Mammary epithelial cell (primary cell): Measurements from ENCODE around the gene MAGI1.

ENCODE experiments used
- EZH2 ChIP-seq: IDR thresholded peaks from 2 replicates; pipeline ENCODE4 v1.6.1; 2012; ENCODE audit warnings: low read length, inconsistent platforms, borderline replicate concordance
- TF ChIP-seq, protein P1 (sequence below), 2 donors: IDR thresholded peaks in 1 of 2; conservative IDR thresholded peaks in 1 of 2; 2 replicates each; pipeline ENCODE4 v1.5.1; 2011 to 2012; ENCODE audit warnings: inconsistent platforms in 2 of 2, low read length in 2 of 2, mild to moderate bottlenecking in 2 of 2, control low read depth in 1 of 2, low read depth in 1 of 2; ENCODE audit not compliant: insufficient read depth in 1 of 2; ENCODE audit errors: extremely low read depth in 1 of 2

DNA sequence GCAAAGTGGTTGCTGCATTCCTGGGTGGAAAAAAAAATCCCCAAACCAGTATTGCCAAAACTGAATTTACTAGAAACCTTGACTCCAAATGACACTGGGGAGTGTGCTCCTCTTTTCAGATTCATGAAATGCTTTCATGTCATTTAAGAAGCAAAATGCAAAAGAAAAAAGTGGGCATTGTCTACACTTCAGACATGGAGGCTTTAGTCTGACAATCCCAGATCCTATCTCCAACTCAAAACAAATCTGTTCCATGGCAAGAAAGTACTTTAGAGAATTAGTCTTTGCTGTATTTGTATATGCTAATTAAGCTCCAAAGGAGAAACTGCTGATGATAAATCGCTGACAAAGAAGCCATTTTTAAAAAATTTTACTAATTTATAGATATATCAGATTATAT lies 366.7 kb downstream of the MAGI1 start:
- TF ChIP-seq, protein P1, sequence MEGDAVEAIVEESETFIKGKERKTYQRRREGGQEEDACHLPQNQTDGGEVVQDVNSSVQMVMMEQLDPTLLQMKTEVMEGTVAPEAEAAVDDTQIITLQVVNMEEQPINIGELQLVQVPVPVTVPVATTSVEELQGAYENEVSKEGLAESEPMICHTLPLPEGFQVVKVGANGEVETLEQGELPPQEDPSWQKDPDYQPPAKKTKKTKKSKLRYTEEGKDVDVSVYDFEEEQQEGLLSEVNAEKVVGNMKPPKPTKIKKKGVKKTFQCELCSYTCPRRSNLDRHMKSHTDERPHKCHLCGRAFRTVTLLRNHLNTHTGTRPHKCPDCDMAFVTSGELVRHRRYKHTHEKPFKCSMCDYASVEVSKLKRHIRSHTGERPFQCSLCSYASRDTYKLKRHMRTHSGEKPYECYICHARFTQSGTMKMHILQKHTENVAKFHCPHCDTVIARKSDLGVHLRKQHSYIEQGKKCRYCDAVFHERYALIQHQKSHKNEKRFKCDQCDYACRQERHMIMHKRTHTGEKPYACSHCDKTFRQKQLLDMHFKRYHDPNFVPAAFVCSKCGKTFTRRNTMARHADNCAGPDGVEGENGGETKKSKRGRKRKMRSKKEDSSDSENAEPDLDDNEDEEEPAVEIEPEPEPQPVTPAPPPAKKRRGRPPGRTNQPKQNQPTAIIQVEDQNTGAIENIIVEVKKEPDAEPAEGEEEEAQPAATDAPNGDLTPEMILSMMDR (conservative IDR thresholded peaks at IDR 0.05 in 1 of 2, IDR thresholded peaks at IDR 0.05 in 1 of 2; ENCODE audit: extremely low read depth in 1 of 2, insufficient read depth in 1 of 2, low read depth in 1 of 2, low read length in 2 of 2), result no peak
- no peak for TF ChIP-seq EZH2
